ENCODE measurements around the gene CEP290. TPM values are rescaled to one million over a fixed set of nuclear protein-coding genes. Genes with fewer than 3 reads are reported as not detected.

CEP290 gene
- polyA plus RNA-seq, 1 experiment = 8.1 TPM

GRCh38 chr12:88108021-88108420 is 33.9 kb downstream of the CEP290 start:
- POLR2A ChIA-PET = no interaction called here

GRCh38 chr12:88093573-88093972 is 48.3 kb downstream of the CEP290 start:
- no peak overlapping the region for H3K4me3 ChIP-seq (ENCODE audit: low read depth, low read length)
- POLR2A ChIA-PET = no interaction called here
- TF ChIP-seq CTCF (IDR thresholded peaks at IDR 0.05; ENCODE audit: low read depth, low read length) = no peak

More at GRCh38 chr12:88108021-88108420, 33.9 kb downstream of the CEP290 start:
- DNase-seq (ENCODE audit: low read depth, low spot score) = no peak
- Histone ChIP-seq H3K27ac (ENCODE audit: low read depth, low read length) (no peak overlapping the region), H3K4me3 (ENCODE audit: low read depth, low read length) (no peak overlapping the region), H3K27me3 (ENCODE audit: control insufficient read depth, insufficient read depth, low read length) (no peaks in the 10 kb centered on the region), H3K9me3 (ENCODE audit: control insufficient read depth, insufficient read depth, low read length) (no peaks in the 10 kb centered on the region)
- TF ChIP-seq CTCF (IDR thresholded peaks at IDR 0.05; ENCODE audit: low read depth, low read length) = no peak
- CTCF ChIA-PET = interaction anchor here (0.9 kb wide), 1 partner anchor 472 kb away, joined by 3 read pairs; no protein-coding TSS in a partner anchor

GRCh38 chr12:88092771-88093170 is 49.1 kb downstream of the CEP290 start:
- ChIA-PET POLR2A (no interaction called here), CTCF (no interaction called here)
- TF ChIP-seq CTCF (IDR thresholded peaks at IDR 0.05; ENCODE audit: low read depth, low read length) = no peak
- H3K4me3 ChIP-seq (ENCODE audit: low read depth, low read length) = no peak overlapping the region
- no peak for DNase-seq (ENCODE audit: low read depth, low spot score)
- no peak overlapping the region for H3K27ac ChIP-seq (ENCODE audit: low read depth, low read length)
- no peaks in the 10 kb centered on the region for H3K27me3 ChIP-seq (ENCODE audit: control insufficient read depth, insufficient read depth, low read length)
- no peaks in the 10 kb centered on the region for H3K9me3 ChIP-seq (ENCODE audit: control insufficient read depth, insufficient read depth, low read length)

More at GRCh38 chr12:88093573-88093972, 48.3 kb downstream of the CEP290 start:
- Histone ChIP-seq H3K27ac (ENCODE audit: low read depth, low read length) (no peak overlapping the region), H3K27me3 (ENCODE audit: control insufficient read depth, insufficient read depth, low read length) (no peaks in the 10 kb centered on the region), H3K9me3 (ENCODE audit: control insufficient read depth, insufficient read depth, low read length) (no peaks in the 10 kb centered on the region)
- CTCF ChIA-PET = no interaction called here
- no peak for DNase-seq (ENCODE audit: low read depth, low spot score)

- no peaks in the 10 kb centered on the region for H3K9me3 ChIP-seq (ENCODE audit: control insufficient read depth, insufficient read depth, low read length)
- H3K4me3 ChIP-seq (ENCODE audit: low read depth, low read length) = no peak overlapping the region
- POLR2A ChIA-PET = no interaction called here
- CTCF ChIA-PET = no interaction called here
- H3K27ac ChIP-seq (ENCODE audit: low read depth, low read length) = no peak overlapping the region
- no peaks in the 10 kb centered on the region for H3K27me3 ChIP-seq (ENCODE audit: control insufficient read depth, insufficient read depth, low read length)
- no peak for DNase-seq (ENCODE audit: low read depth, low spot score)
- TF ChIP-seq CTCF (IDR thresholded peaks at IDR 0.05; ENCODE audit: low read depth, low read length) = no peak
Measured at GRCh38 chr12:88084210-88084609, 57.7 kb downstream of the CEP290 start.

GRCh38 chr12:88083634-88084033 is 58.3 kb downstream of the CEP290 start:
- H3K27me3 ChIP-seq (ENCODE audit: control insufficient read depth, insufficient read depth, low read length) = no peaks in the 10 kb centered on the region
- ChIA-PET CTCF (no interaction called here), POLR2A (no interaction called here)
- H3K27ac ChIP-seq (ENCODE audit: low read depth, low read length) = no peak overlapping the region
- DNase-seq (ENCODE audit: low read depth, low spot score) = no peak
- no peak for TF ChIP-seq CTCF (IDR thresholded peaks at IDR 0.05; ENCODE audit: low read depth, low read length)
- H3K9me3 ChIP-seq (ENCODE audit: control insufficient read depth, insufficient read depth, low read length) = no peaks in the 10 kb centered on the region
- H3K4me3 ChIP-seq (ENCODE audit: low read depth, low read length) = no peak overlapping the region
